ENCODE measurements around the gene BMPR2. TPM values are rescaled to one million over a fixed set of nuclear protein-coding genes. Genes with fewer than 3 reads are reported as not detected.
"Not testable (repeated sequence)": the region's sequence is repeated elsewhere in the genome, so short reads cannot be mapped to it uniquely, and the experiment has no call there.

Gene BMPR2
- polyA plus RNA-seq, 1 experiment, result 78.1 TPM

DNA sequence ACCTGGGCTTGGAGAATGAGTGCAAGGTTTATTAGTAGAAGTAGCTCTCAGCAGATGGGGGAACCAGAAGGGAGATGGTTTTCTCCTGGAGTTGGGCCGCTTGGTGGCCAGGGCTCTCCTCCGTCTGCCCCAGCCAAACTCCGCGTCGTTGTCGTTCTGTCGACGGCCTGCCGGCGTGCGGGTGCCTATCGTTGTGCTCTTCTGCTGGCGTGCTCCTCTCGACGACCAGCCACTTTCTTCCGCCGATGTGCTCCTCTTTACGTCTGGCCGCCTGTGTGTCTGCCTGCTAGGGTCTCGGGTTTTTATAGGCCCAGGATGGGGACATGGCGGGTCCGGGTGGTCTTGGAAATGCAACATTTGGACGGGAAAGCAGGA is 119.1 kb downstream of the BMPR2 start:
- Histone ChIP-seq H3K27ac (ENCODE audit: low read depth, low read length) (no peak overlapping the region), H3K27me3 (ENCODE audit: control insufficient read depth, insufficient read depth, low read length) (no peaks in the 10 kb centered on the region), H3K4me3 (ENCODE audit: low read depth, low read length) (no peak overlapping the region), H3K9me3 (ENCODE audit: control insufficient read depth, insufficient read depth, low read length) (no peaks in the 10 kb centered on the region; the same call in 1 of the 2 replicates)
- TF ChIP-seq, protein P1, sequence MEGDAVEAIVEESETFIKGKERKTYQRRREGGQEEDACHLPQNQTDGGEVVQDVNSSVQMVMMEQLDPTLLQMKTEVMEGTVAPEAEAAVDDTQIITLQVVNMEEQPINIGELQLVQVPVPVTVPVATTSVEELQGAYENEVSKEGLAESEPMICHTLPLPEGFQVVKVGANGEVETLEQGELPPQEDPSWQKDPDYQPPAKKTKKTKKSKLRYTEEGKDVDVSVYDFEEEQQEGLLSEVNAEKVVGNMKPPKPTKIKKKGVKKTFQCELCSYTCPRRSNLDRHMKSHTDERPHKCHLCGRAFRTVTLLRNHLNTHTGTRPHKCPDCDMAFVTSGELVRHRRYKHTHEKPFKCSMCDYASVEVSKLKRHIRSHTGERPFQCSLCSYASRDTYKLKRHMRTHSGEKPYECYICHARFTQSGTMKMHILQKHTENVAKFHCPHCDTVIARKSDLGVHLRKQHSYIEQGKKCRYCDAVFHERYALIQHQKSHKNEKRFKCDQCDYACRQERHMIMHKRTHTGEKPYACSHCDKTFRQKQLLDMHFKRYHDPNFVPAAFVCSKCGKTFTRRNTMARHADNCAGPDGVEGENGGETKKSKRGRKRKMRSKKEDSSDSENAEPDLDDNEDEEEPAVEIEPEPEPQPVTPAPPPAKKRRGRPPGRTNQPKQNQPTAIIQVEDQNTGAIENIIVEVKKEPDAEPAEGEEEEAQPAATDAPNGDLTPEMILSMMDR (IDR thresholded peaks at IDR 0.05; ENCODE audit: low read depth, low read length), result no peak
- DNase-seq (ENCODE audit: low read depth, low spot score), result no peak
- POLR2A ChIA-PET, result no interaction called here
- CTCF ChIA-PET, result no interaction called here

DNA sequence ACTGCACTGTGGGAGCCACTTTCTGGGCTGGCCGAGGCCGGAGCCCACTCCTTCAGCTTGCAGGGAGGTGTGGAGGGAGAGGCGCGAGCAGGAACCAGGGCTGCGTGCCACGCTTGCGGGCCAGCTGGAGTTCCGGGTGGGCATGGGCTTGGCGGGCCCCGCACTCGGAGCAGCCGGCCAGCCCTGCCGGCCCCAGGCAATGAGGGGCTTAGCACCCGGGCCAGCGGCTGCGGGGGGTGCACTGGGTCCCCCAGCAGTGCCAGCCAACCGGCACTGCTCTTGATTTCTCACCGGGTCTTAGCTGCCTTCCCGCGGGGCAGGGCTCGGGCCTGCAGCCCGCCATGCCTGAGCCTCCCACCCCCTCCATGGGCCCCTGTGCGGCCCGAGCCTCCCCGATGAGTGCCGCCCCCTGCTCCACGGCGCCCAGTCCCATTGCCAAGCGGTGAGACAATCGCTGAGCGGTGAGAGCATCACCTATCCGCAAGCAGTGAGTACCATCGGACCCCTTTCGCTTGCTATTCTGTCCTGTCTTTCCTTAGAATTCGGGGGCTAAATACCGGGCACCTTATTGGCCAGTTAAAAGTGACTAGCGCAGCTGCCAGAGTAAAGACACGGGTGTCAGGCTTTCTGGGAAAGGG is 120.8 kb downstream of the BMPR2 start:
- H3K27ac ChIP-seq (ENCODE audit: low read depth, low read length); CTCF ChIA-PET; DNase-seq (ENCODE audit: low read depth, low spot score); H3K27me3 ChIP-seq (ENCODE audit: control insufficient read depth, insufficient read depth, low read length); H3K9me3 ChIP-seq (ENCODE audit: control insufficient read depth, insufficient read depth, low read length); POLR2A ChIA-PET; H3K4me3 ChIP-seq (ENCODE audit: low read depth, low read length): not testable (repeated sequence)

DNA sequence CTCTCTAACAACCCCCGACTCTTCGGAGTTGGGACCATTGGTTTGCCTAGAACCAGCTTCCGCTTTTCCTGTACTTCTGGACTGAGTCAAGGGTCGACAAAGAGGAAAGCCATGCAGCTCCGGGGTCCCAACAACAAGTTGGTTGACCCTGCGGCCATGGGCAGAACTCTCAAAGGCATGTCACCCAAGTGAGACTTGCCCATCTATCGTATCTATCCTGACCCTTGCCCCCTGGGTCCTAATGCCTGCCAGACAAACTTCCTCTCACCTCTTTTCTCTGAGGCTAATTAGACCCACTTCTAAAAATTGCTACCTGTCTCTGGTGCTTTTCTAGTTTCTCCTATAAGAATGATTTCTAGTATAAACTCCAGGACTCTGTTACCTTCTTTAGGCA is 121.3 kb downstream of the BMPR2 start:
- CTCF ChIA-PET; POLR2A ChIA-PET; H3K9me3 ChIP-seq (ENCODE audit: control insufficient read depth, insufficient read depth, low read length); H3K27me3 ChIP-seq (ENCODE audit: control insufficient read depth, insufficient read depth, low read length); DNase-seq (ENCODE audit: low read depth, low spot score); H3K4me3 ChIP-seq (ENCODE audit: low read depth, low read length); H3K27ac ChIP-seq (ENCODE audit: low read depth, low read length): not testable (repeated sequence)

DNA sequence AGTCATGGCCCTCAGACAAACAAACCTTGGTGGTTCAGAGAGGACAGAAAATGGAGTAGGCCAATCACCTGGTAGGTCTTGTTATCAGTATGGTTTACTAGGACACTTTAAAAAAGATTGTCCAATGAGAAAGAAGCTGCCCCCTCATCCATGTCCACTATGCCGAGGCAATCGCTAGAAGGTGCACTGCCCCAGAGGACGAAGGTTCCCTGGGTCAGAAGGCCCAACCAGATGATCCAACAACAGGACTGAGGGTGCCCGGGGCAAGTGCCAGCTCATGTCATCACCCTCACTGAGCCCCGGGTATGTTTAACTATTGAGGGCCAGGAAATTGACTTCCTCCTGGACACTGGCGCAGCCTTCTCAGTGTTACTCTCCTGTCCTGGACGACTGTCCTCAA is 123.7 kb downstream of the BMPR2 start:
- CTCF ChIA-PET, result interaction anchor here (0.6 kb wide), 1 partner anchor 288 kb away, joined by 3 read pairs; no protein-coding TSS in a partner anchor
- POLR2A ChIA-PET; H3K9me3 ChIP-seq (ENCODE audit: control insufficient read depth, insufficient read depth, low read length); H3K4me3 ChIP-seq (ENCODE audit: low read depth, low read length); H3K27me3 ChIP-seq (ENCODE audit: control insufficient read depth, insufficient read depth, low read length); DNase-seq (ENCODE audit: low read depth, low spot score); H3K27ac ChIP-seq (ENCODE audit: low read depth, low read length): not testable (repeated sequence)

DNA sequence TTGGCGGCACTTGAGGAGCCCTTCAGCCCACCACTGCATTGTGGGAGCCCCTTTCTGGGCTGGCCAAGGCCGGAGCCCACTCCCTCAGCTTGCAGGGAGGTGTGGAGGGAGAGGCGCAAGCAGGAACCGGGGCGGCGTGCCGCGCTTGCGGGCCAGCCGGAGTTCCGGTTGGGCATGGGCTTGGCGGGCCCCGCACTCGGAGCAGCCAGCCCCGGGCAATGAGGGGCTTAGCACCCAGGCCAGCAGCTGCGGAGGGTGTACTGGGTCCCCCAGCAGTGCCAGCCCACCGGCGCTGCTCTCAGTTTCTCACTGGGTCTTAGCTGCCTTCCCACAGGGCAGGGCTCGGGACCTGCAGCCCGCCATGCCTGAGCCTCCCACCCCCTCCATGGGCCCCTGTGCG is 127.1 kb downstream of the BMPR2 start:
- H3K27me3 ChIP-seq (ENCODE audit: control insufficient read depth, insufficient read depth, low read length); POLR2A ChIA-PET; CTCF ChIA-PET; H3K4me3 ChIP-seq (ENCODE audit: low read depth, low read length); H3K27ac ChIP-seq (ENCODE audit: low read depth, low read length); DNase-seq (ENCODE audit: low read depth, low spot score); H3K9me3 ChIP-seq (ENCODE audit: control insufficient read depth, insufficient read depth, low read length): not testable (repeated sequence)

DNA sequence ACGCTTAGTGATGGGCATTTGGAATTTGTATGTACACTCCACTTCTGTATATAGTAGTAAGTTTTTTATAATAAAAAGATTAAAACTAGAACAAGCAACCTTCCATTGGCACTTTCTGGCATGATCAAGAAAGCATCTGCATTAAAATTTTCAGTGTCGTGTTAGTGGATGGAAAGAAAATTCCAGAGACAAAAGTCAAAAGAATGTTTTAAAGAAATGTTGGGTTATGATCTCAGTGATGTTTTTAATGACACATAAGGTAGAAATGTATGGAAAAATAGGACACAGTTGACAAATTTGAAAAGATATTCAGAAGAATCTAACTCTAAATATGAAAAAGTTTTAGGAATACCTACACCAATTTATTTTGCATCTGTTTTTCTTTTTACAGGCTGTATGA is 132.6 kb downstream of the BMPR2 start:
- TF ChIP-seq, protein P1 (IDR thresholded peaks at IDR 0.05; ENCODE audit: low read depth, low read length), result no peak
- ChIA-PET POLR2A (no interaction called here), CTCF (no interaction called here)
- no peaks in the 10 kb centered on the region for H3K27me3 ChIP-seq (ENCODE audit: control insufficient read depth, insufficient read depth, low read length)
- DNase-seq (ENCODE audit: low read depth, low spot score), result no peak
- H3K27ac ChIP-seq (ENCODE audit: low read depth, low read length), result no peak overlapping the region
- no peaks in the 10 kb centered on the region for H3K9me3 ChIP-seq (ENCODE audit: control insufficient read depth, insufficient read depth, low read length)
- H3K4me3 ChIP-seq (ENCODE audit: low read depth, low read length), result no peak overlapping the region

DNA sequence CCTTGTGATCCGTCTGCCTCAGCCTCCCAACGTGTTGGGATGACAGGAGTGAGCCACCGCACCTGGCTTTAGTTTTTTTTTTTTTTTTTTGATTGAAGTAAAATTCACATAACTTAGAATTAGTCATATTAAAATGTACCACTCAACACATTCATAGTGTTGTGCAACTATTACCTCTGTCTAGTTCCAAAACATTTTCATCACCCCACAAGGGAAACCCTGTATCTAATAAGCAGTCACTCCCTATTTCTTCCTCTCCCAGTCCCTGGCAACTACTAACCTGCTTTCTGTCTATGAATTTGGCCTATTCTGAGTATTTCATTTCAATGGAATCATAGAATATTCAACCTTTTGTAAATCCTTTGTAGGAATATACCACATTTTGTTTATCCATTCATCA is 134.8 kb downstream of the BMPR2 start:
- CTCF ChIA-PET, result no interaction called here
- H3K27ac ChIP-seq (ENCODE audit: low read depth, low read length), result no peak overlapping the region
- no peak for DNase-seq (ENCODE audit: low read depth, low spot score)
- H3K9me3 ChIP-seq (ENCODE audit: control insufficient read depth, insufficient read depth, low read length), result no peaks in the 10 kb centered on the region
- TF ChIP-seq, protein P1 (IDR thresholded peaks at IDR 0.05; ENCODE audit: low read depth, low read length), result no peak
- no peaks in the 10 kb centered on the region for H3K27me3 ChIP-seq (ENCODE audit: control insufficient read depth, insufficient read depth, low read length)
- POLR2A ChIA-PET, result no interaction called here
- no peak overlapping the region for H3K4me3 ChIP-seq (ENCODE audit: low read depth, low read length)

Measured in AG04450 (cell line).